ENCODE data around the gene KLF9.

DNA sequence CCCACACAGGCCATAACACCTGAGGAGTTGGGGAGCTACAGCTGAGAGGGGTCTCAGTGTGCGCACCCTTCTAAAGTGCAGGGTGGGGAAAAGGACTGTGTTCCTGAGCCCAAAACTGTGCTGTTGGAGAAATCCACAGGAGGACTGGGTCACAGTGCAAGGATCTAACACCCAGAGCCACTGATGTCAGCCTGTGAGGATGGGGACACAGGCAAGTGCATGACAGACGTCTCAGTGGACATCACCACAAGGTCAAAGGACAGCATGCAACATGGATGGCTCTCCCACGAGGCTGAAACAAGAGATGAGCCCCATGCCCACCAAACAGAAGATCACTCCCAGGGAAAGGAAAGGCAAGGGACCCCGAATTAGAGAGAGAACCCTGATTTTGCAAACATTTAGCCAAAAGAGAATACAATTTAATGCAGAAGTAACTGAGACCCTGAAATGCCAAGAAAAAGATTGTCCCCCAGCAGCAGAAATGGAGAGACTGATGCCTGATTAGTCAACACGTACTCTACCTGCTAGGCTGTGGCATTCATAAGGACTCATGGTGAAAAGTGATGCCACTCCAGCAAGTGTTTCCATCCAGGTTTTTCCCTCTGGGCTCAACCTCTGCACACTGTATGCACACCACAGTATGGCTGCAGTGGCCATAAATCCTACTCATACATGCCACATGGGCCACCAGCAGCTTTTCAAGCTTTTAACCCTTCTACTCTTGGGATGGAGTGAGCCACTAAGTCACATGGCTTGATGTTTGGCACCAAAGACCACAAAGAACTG is 14.2 kb downstream of the KLF9 start:
- TF ChIP-seq, protein P1, sequence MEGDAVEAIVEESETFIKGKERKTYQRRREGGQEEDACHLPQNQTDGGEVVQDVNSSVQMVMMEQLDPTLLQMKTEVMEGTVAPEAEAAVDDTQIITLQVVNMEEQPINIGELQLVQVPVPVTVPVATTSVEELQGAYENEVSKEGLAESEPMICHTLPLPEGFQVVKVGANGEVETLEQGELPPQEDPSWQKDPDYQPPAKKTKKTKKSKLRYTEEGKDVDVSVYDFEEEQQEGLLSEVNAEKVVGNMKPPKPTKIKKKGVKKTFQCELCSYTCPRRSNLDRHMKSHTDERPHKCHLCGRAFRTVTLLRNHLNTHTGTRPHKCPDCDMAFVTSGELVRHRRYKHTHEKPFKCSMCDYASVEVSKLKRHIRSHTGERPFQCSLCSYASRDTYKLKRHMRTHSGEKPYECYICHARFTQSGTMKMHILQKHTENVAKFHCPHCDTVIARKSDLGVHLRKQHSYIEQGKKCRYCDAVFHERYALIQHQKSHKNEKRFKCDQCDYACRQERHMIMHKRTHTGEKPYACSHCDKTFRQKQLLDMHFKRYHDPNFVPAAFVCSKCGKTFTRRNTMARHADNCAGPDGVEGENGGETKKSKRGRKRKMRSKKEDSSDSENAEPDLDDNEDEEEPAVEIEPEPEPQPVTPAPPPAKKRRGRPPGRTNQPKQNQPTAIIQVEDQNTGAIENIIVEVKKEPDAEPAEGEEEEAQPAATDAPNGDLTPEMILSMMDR (IDR thresholded peaks at IDR 0.05) = no peak
- no peak for TF ChIP-seq POLR2A (IDR thresholded peaks at IDR 0.05)
